AG09319 (cell line): ENCODE data around the gene OR10Z1.

Source experiments
- DNase-seq: peaks from one replicate; pipeline ENCODE4 v3.0.0-alpha.2; 2010; ENCODE audit warnings: low read depth; ENCODE audit errors: extremely low read depth
- CTCF ChIP-seq: IDR thresholded peaks from 2 replicates; pipeline ENCODE4 v1.5.1; 2011; ENCODE audit warnings: low read depth, mild to moderate bottlenecking, inconsistent platforms, low read length, moderate library complexity

OR10Z1 gene

GRCh38 chr1:158604968-158605367 is at the start of gene OR10Z1:
Gene OR10Z1, plus strand, starts transcription at chr1:158605268. Its CDS starts 1,171 bp downstream, at chr1:158606439.
- TF ChIP-seq CTCF = no peak
- DNase-seq = no peak

- TF ChIP-seq CTCF = no peak
- DNase-seq = no peak
These were observed 45.4 kb upstream of the OR10Z1 start for GRCh38 chr1:158559696-158560095.

- DNase-seq = no peak
- TF ChIP-seq CTCF = no peak
These were observed 41.2 kb upstream of the OR10Z1 start for GRCh38 chr1:158563853-158564252.

GRCh38 chr1:158564608-158565007 is 40.5 kb upstream of the OR10Z1 start:
- no peak for TF ChIP-seq CTCF
- DNase-seq = no peak

- TF ChIP-seq CTCF = no peak
These were observed 34.6 kb upstream of the OR10Z1 start, which contains the start of gene OR6P1 for GRCh38 chr1:158570480-158570879. Gene OR6P1, minus strand, starts transcription at chr1:158570580. Its CDS starts 6,976 bp downstream, at chr1:158563604.

GRCh38 chr1:158572226-158572625 is 32.8 kb upstream of the OR10Z1 start:
- no peak for TF ChIP-seq CTCF
- DNase-seq = no peak

More at GRCh38 chr1:158570480-158570879, 34.6 kb upstream of the OR10Z1 start, which contains the start of gene OR6P1:
- DNase-seq = no peak

- DNase-seq = no peak
- TF ChIP-seq CTCF = no peak
These were observed 27.5 kb upstream of the OR10Z1 start for GRCh38 chr1:158577561-158577960.
